GM12878 (cell line): ENCODE data around the gene CCDC24. TPM values are rescaled to one million over a fixed set of nuclear protein-coding genes. Genes with fewer than 3 reads are reported as not detected.

Experiments used
- ATAC-seq: fragments of 200-7000 bp; cut with Tn5 transposase; 3 replicates; pipeline ENCODE4 v1.9.1; 2020; ENCODE audit warnings: mild to moderate bottlenecking, moderate library complexity
- BruUV-seq: library from RNA; stranded (reverse); fragments of 400-500 nt; replicated peaks from 2 replicates; lab custom pipeline; 2021; lab: Mats Ljungman, UMichigan
- CTCF ChIA-PET: fragments of 300-600 bp; sonication (Branson Sonifier 250); formaldehyde crosslinking; extraction: SDS; loops from one replicate; lab custom pipeline; 2021; ENCODE audit warnings: inconsistent platforms; lab: Yijun Ruan, JAX
- POLR2A ChIA-PET: fragments of 350-600 bp; formaldehyde crosslinking; extraction: SDS; loops from one replicate; lab custom pipeline; 2021; ENCODE audit warnings: inconsistent platforms; lab: Charles Lee
- RAD21 ChIA-PET: fragments of 300-600 bp; sonication (Branson Sonifier 250); formaldehyde crosslinking; loops from one replicate; lab custom pipeline; 2023; ENCODE audit warnings: antibody characterized with exemption; ENCODE audit not compliant: unreplicated experiment; lab: Charles Lee
- SMC1A ChIA-PET: fragments of 300-600 bp; sonication (Branson Sonifier 250); formaldehyde crosslinking; loops from one replicate; lab custom pipeline; 2023; ENCODE audit not compliant: unreplicated experiment, uncharacterized antibody; lab: Charles Lee
- DNase-seq: peaks from one replicate; pipeline ENCODE4 v3.0.0-alpha.2; 2011; ENCODE audit warnings: low read depth, low spot score
- FAIRE-seq: peaks from 3 replicates; lab custom pipeline; 2011; peaks lifted over from hg19 to GRCh38; lab: Jason Lieb, UNC
- H2AFZ ChIP-seq: 2 replicates; pipeline ENCODE4 v1.6.0; 2011; ENCODE audit warnings: low read depth, low read length, control low read depth; ENCODE audit not compliant: control insufficient read depth
- H3K27ac ChIP-seq: 2 replicates; pipeline ENCODE4 v1.5.1; 2011; ENCODE audit warnings: control low read depth; ENCODE audit not compliant: control insufficient read depth, insufficient read depth
- H3K27me3 ChIP-seq, 2 experiments: replicated peaks in 1 of 2; 2 replicates each; pipeline versions ENCODE4 v1.6.0 to v1.6.1; 2011; ENCODE audit warnings: low read length in 1 of 2; ENCODE audit not compliant: control insufficient read depth in 2 of 2, insufficient read depth in 2 of 2
- H3K36me3 ChIP-seq, 2 experiments: 2 replicates each; pipeline ENCODE4 v1.5.1; 2011; ENCODE audit warnings: low read length in 1 of 2; ENCODE audit not compliant: control insufficient read depth in 2 of 2, insufficient read depth in 2 of 2
- H3K4me1 ChIP-seq: 2 replicates; pipeline ENCODE4 v1.6.1; 2011; ENCODE audit warnings: mild to moderate bottlenecking, low read length, moderate library complexity, mixed read lengths; ENCODE audit not compliant: control insufficient read depth, insufficient read depth
- H3K4me2 ChIP-seq: 2 replicates; pipeline ENCODE4 v1.6.0; 2011; ENCODE audit warnings: control low read depth; ENCODE audit not compliant: control insufficient read depth, insufficient read depth
- H3K4me3 ChIP-seq: fragments of 200-600 bp; sonication (generic); 2 replicates; pipeline ENCODE4 v1.5.1; 2016
- H3K79me2 ChIP-seq: 2 replicates; pipeline ENCODE4 v1.6.0; 2011; ENCODE audit warnings: low read length; ENCODE audit not compliant: control insufficient read depth, insufficient read depth
- H3K9ac ChIP-seq: 2 replicates; pipeline ENCODE4 v1.8.0; 2011; ENCODE audit warnings: low read length, control low read depth, mixed read lengths; ENCODE audit not compliant: control insufficient read depth, insufficient read depth
- H3K9me3 ChIP-seq: replicated peaks from 3 replicates; pipeline ENCODE4 v1.5.1; 2011; ENCODE audit warnings: mild to moderate bottlenecking, low read length; ENCODE audit not compliant: control insufficient read depth, insufficient read depth
- H4K20me1 ChIP-seq: 2 replicates; pipeline ENCODE4 v1.6.0; 2011; ENCODE audit not compliant: control insufficient read depth, insufficient read depth
- CEBPB ChIP-seq, 2 experiments: fragments of 150-350 bp in 1 of 2; IDR thresholded peaks; 2 replicates each; pipeline ENCODE4 v1.6.1; 2012 to 2014; ENCODE audit warnings: low read depth in 2 of 2, low read length in 2 of 2, borderline replicate concordance in 1 of 2, inconsistent platforms in 1 of 2
- CEBPZ ChIP-seq: fragments of 150-350 bp; IDR thresholded peaks from 2 replicates; pipeline ENCODE4 v1.6.1; 2016; ENCODE audit warnings: low read depth, low read length
- CREM ChIP-seq: IDR thresholded peaks from 2 replicates; pipeline ENCODE4 v1.6.1; 2014; ENCODE audit warnings: antibody characterized with exemption, low read depth
- EGR1 ChIP-seq, 2 experiments: IDR thresholded peaks; 1 replicate in 1 of 2; 2 replicates in 1 of 2; pipeline ENCODE4 v1.6.1; 2011 to 2012; ENCODE audit warnings: low read depth in 2 of 2, low read length in 2 of 2, borderline replicate concordance in 1 of 2, mild to moderate bottlenecking in 1 of 2, moderate library complexity in 1 of 2
- KAT2A ChIP-seq: conservative IDR thresholded peaks from 2 replicates; pipeline ENCODE4 v1.6.1; 2011; ENCODE audit warnings: low read depth, low read length; ENCODE audit not compliant: control insufficient read depth
- KDM1A ChIP-seq: fragments of 200-600 bp; sonication (generic); IDR thresholded peaks from 2 replicates; pipeline ENCODE4 v1.6.1; 2016; ENCODE audit warnings: borderline replicate concordance
- NFXL1 ChIP-seq: fragments of 450-650 bp; IDR thresholded peaks from 2 replicates; pipeline ENCODE4 v1.6.1; 2017; ENCODE audit warnings: antibody characterized with exemption, mild to moderate bottlenecking, borderline replicate concordance
- POLR2A ChIP-seq: IDR thresholded peaks from 2 replicates; pipeline ENCODE4 v1.6.1; 2011; ENCODE audit warnings: low read depth, mild to moderate bottlenecking, low read length
- SIX5 ChIP-seq: IDR thresholded peaks from 2 replicates; pipeline ENCODE4 v1.6.1; 2011; ENCODE audit warnings: mild to moderate bottlenecking, low read depth, low read length, moderate library complexity; ENCODE audit not compliant: severe bottlenecking
- SPI1 ChIP-seq: IDR thresholded peaks from 2 replicates; pipeline ENCODE4 v1.6.1; 2011; ENCODE audit warnings: low read depth, mild to moderate bottlenecking, low read length, moderate library complexity, borderline replicate concordance; ENCODE audit not compliant: insufficient read depth
- TAF1 ChIP-seq: IDR thresholded peaks from 2 replicates; pipeline ENCODE4 v1.6.1; 2011; ENCODE audit warnings: mild to moderate bottlenecking, low read depth, low read length, borderline replicate concordance
- WGBS: methylation state at CpG from one replicate; pipeline ENCODE4 v1.1.6; 2016; ENCODE audit warnings: low lambda C conversion rate; ENCODE audit not compliant: insufficient replicate concordance, insufficient coverage; ENCODE audit errors: missing lambda C conversion rate; 5-methylcytosine and 5-hydroxymethylcytosine counted together
- in situ Hi-C: fragments of 300-500 bp; cut with MboI; formaldehyde crosslinking; loops from 9 replicates; pipeline ENCODE4 v1.14.3; 2018; ENCODE audit warnings: mixed read lengths
- intact Hi-C: fragments of 100-400 bp; cut with micrococcal nuclease; formaldehyde crosslinking; loops from one replicate; pipeline ENCODE4 v1.14.2; 2022; ENCODE audit not compliant: unreplicated experiment
- polyA plus RNA-seq, 11 experiments: library from polyadenylated mRNA; depleted of rRNA in 4 of 11; unstranded in 6 of 11; stranded (reverse) in 5 of 11; fragments of >200 nt; fragmentation: Nextera tagmentation in 4 of 11; fragmentation: Illumina TruSeq in 1 of 11; extraction: Ambion mirVana in 4 of 11; extraction: Trizol in 1 of 11; gene quantifications; 1 replicate in 1 of 11; 2 replicates in 10 of 11; pipeline versions ENCODE4 v1.2.1 to v1.2.3, GENCODE V29; 2011 to 2016; ENCODE audit warnings: inconsistent platforms in 2 of 11, missing spikeins in 2 of 11, low read depth in 1 of 11
- total RNA-seq, 4 experiments: library from RNA; depleted of rRNA in 3 of 4; stranded (reverse); fragments of >200 nt in 3 of 4; fragmentation: Illumina TruSeq in 1 of 4; extraction: Trizol in 1 of 4; gene quantifications; 2 replicates each; pipeline versions ENCODE4 v1.2.1 to v1.2.3, GENCODE V29; 2013 to 2021
- TF ChIP-seq, protein P1 (sequence below): IDR thresholded peaks from 2 replicates; pipeline ENCODE4 v1.6.1; 2012; ENCODE audit warnings: mild to moderate bottlenecking, low read depth, low read length

The CCDC24 gene
- total and polyA plus RNA-seq, 10 of the 15 experiments (the other 5 are each of a cell fraction or from before 2014, with no cell fraction given) = 0.18 to 3.1 (median 1.6) TPM; not detected in 1

DNA sequence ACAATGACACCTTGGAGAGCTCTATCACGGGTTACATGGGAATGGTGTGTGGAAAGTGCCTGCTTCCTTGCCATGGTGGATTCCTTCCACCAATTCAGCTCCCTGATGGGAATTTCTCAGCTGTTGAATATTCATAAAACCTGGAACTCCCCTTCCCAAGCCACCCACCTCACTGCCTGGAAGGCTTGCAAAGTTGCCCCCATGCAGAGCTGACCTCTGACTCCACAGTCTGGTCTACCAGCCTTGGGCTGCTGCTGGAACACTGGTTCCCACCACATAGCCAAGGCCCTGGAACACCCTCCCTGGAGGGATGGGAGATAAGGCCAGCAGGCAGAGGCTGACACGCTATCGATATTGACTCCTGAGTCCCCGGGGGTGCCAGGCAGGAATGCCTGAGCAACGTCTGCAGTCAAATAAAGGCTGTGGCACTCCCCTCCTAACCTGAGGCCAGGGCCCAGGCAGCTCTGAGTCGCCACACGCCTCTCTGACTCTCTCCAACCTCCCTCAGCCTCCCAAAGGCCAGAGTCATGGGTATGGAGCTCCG is 8.8 kb downstream of the CCDC24 start:
- intact Hi-C loops (no loop called here), in situ Hi-C loops (no loop called here)
- POLR2A ChIA-PET = interaction anchor here (0.6 kb wide), 1 partner anchor 360 kb away, joined by 6 read pairs; no protein-coding TSS in a partner anchor
- Histone ChIP-seq H3K79me2 (no peaks in the 10 kb centered on the region), H3K4me1 (no peaks in the 10 kb centered on the region), H3K36me3 (no peaks in the 10 kb centered on the region), H3K4me3 (no peak overlapping the region), H4K20me1 (no peaks in the 10 kb centered on the region), H2AFZ (no peak overlapping the region), H3K27me3 (no peaks in the 10 kb centered on the region), H3K27ac (no peak overlapping the region), H3K9me3 (no peaks in the 10 kb centered on the region), H3K4me2 (no peak overlapping the region), H3K9ac (no peak overlapping the region)
- ATAC-seq = no peak
- TF ChIP-seq NFXL1 (no peak), SPI1 (no peak), KAT2A (no peak), CREM (no peak), TAF1 (no peak), CEBPB (IDR thresholded peaks at IDR 0.05; ENCODE audit: borderline replicate concordance in 1 of 2, low read depth in 2 of 2, low read length in 2 of 2) (no peak), POLR2A (no peak), CEBPZ (no peak), SIX5 (no peak), KDM1A (no peak), EGR1 (IDR thresholded peaks at IDR 0.05; ENCODE audit: borderline replicate concordance in 1 of 2, low read depth in 2 of 2, low read length in 2 of 2) (no peak)
- TF ChIP-seq, protein P1, sequence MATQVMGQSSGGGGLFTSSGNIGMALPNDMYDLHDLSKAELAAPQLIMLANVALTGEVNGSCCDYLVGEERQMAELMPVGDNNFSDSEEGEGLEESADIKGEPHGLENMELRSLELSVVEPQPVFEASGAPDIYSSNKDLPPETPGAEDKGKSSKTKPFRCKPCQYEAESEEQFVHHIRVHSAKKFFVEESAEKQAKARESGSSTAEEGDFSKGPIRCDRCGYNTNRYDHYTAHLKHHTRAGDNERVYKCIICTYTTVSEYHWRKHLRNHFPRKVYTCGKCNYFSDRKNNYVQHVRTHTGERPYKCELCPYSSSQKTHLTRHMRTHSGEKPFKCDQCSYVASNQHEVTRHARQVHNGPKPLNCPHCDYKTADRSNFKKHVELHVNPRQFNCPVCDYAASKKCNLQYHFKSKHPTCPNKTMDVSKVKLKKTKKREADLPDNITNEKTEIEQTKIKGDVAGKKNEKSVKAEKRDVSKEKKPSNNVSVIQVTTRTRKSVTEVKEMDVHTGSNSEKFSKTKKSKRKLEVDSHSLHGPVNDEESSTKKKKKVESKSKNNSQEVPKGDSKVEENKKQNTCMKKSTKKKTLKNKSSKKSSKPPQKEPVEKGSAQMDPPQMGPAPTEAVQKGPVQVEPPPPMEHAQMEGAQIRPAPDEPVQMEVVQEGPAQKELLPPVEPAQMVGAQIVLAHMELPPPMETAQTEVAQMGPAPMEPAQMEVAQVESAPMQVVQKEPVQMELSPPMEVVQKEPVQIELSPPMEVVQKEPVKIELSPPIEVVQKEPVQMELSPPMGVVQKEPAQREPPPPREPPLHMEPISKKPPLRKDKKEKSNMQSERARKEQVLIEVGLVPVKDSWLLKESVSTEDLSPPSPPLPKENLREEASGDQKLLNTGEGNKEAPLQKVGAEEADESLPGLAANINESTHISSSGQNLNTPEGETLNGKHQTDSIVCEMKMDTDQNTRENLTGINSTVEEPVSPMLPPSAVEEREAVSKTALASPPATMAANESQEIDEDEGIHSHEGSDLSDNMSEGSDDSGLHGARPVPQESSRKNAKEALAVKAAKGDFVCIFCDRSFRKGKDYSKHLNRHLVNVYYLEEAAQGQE = no peak
- CTCF ChIA-PET = interaction anchor here (1.5 to 9.6 kb wide), 2 partner anchors 34 to 48 kb away, joined by 5 to 167 read pairs; partner anchors contain the start of gene SLC6A9
- SMC1A ChIA-PET = no interaction called here
- RAD21 ChIA-PET = no interaction called here
- DNase-seq = no peak
- no peak for FAIRE-seq
- 65% methylated on average over 8 of the region's 8 CpGs for WGBS
- no TSS peak for BruUV-seq
